ENCODE results near the gene GLYAT.

Gene GLYAT

DNA sequence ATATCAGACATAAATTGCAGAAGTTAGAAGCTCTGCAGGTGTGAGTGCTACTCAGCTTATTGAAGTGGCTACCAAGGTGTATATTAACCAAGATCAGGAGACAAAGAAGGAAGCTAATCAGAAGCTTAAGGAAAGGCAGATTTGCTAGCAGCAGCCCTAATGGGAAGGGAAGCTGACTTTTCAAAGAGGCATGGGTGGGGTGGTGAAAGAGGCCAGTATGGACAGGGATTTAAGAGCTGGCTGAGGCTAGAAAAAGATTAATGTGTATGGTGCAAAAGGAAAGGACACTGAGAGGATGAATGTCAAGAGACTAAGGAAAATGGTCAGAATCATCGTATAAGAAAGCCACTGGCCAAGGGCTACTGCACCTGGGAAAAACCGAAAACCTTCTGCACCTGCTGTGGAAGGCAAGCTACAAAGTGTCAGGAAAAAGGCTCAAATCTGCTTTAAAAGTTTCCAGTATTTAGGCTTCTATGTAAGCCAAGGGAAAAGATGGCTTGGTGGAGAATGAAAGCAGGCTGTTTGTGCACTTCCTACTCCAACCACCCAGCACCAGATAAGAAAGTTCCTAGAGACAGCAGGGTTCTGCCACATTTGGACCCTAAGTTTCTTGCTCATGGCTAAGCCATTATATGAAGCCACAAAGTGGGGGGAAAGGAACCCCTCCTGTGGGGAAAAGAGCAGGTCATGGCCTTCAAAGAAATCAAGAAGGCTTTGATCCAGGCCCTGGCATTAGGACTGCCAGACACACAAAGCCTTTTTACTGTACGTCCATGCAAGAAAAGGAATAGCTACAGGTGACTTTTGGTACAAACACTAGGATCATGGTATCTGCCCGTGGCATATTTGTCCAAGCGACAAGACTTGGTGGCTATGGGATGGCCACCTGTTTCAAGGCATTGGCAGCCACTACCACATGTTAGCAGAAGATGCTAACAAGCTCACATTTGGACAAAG lies 40.9 kb upstream of the GLYAT start:
- no peak overlapping the region for H3K4me3 ChIP-seq (ENCODE audit: low read length)
- TF ChIP-seq, protein P1, sequence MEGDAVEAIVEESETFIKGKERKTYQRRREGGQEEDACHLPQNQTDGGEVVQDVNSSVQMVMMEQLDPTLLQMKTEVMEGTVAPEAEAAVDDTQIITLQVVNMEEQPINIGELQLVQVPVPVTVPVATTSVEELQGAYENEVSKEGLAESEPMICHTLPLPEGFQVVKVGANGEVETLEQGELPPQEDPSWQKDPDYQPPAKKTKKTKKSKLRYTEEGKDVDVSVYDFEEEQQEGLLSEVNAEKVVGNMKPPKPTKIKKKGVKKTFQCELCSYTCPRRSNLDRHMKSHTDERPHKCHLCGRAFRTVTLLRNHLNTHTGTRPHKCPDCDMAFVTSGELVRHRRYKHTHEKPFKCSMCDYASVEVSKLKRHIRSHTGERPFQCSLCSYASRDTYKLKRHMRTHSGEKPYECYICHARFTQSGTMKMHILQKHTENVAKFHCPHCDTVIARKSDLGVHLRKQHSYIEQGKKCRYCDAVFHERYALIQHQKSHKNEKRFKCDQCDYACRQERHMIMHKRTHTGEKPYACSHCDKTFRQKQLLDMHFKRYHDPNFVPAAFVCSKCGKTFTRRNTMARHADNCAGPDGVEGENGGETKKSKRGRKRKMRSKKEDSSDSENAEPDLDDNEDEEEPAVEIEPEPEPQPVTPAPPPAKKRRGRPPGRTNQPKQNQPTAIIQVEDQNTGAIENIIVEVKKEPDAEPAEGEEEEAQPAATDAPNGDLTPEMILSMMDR (conservative IDR thresholded peaks at IDR 0.05; ENCODE audit: low read depth, low read length), result no peak
- DNase-seq (ENCODE audit: low read depth), result no peak

DNA sequence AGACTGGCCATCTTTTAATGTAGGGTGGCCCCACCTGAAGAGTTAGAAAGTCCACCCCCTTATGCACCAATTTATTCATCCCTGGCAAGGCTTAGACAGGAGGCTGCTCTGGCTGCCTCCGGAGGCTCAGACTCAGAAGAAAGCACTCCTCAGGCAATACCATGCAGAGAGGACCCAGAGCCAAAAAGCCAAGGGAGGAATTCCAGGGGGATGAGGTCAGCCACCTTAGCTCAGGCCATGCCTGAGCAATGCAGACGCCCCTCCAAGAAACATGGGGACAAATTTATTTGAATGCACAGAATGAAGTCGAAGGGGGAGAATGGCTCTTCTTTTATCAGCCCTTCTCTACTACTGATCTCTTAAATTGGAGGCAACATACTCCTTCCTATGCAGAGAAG lies 39.7 kb upstream of the GLYAT start:
- no peak overlapping the region for H3K4me3 ChIP-seq (ENCODE audit: low read length)
- no peak for DNase-seq (ENCODE audit: low read depth)
- TF ChIP-seq, protein P1 (conservative IDR thresholded peaks at IDR 0.05; ENCODE audit: low read depth, low read length), result no peak

DNA sequence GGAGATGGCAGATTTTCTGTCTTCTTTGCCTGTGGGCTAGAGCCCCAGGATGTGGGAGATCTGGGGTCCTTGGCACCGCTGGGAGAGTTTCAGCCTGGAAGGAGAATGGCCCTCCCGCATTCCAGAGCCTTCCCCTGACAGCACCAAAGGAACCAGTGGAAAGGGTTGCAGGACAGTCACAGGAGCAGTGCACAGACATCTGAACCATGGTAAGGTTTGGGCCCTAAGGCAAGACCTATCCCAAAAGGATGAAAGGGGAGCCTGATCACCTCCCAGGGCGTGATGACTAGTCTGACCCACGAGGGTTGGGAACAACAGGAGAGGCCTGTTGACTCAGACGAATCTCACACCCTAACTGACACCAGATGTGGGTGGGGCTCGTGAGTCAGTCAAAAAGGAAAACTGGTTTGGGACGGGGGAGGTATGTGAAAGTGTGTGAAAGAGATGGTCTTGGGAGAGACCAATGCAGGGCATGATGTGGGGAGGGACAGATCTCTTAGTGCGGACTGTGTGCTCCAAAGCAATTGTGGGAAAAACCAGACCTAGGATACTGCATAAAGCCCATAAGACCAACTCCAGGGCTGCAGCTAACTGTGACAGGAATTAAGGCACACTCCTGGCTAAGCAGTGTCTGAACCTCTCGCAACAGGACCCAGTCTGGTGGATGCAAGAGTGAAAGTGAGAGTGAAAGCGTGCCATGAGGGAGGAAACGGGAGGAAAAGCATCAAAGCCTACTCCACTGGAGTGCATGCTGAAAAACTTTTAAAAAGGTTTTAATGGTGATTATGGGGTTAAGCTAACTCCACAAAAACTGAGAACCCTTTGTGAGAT lies 39.1 kb upstream of the GLYAT start:
- no peak for DNase-seq (ENCODE audit: low read depth)
- TF ChIP-seq, protein P1 (conservative IDR thresholded peaks at IDR 0.05; ENCODE audit: low read depth, low read length), result no peak
- no peak overlapping the region for H3K4me3 ChIP-seq (ENCODE audit: low read length)

DNA sequence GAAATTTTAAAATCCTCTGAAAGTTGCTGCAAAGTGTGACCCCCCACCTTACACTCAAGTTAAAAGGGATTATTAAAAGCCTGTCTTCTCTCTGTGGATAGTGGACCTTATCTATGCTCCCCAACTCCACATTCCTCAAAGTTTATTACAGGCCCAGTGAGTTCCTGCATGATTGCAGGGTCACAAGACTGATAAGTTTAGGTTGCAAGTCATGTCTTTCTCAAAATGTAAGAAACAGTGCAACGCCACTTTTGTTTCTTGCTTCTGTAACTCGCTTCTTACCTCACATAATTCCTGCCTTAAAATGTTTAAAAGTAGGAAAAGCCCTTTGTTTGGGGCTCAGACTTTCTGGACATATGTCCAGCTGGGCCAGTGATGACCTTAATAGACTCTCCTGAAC lies 38.4 kb upstream of the GLYAT start:
- no peak for DNase-seq (ENCODE audit: low read depth)
- no peak overlapping the region for H3K4me3 ChIP-seq (ENCODE audit: low read length)
- TF ChIP-seq, protein P1 (conservative IDR thresholded peaks at IDR 0.05; ENCODE audit: low read depth, low read length), result no peak

DNA sequence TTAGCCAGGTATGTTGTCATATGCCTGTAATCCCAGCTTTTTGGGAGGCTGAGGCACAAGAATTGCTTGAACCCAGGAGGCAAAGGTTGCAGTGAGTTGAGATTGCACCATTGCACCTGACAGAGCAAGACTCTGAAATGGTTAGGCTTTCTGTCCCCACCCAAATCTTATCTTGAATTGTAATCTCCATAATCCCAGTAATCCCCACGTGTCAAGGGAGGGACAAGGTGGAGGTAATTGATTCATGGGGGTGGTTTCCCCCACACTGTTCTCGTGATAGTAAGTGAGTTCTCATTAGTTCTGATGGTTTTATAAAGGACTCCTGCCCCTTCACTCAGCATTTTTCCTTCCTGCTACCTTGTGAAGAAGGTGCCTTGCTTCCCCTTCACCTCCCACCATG lies 37.6 kb upstream of the GLYAT start:
- H3K4me3 ChIP-seq (ENCODE audit: low read length), result no peak overlapping the region
- TF ChIP-seq, protein P1 (conservative IDR thresholded peaks at IDR 0.05; ENCODE audit: low read depth, low read length), result no peak
- DNase-seq (ENCODE audit: low read depth), result no peak

DNA sequence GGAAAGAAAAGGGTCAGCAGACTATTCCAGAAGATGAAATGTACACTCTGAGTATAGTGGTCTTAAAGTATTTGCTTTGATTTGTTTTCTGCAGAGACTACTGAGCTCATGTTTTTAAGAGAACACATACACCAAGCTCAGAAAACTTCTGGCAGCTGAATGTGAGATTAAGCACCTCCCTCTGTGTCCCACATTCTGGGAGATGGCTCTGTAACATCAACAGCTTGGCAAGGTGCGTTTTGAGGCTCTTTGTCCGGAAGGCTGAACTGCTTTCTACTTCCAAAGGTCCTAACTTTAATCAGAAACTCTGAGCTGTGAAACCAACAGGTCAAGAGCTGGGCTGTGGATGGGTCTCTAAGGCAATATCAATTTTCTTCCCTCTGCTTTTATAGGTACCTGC lies 36.4 kb upstream of the GLYAT start:
- TF ChIP-seq, protein P1 (conservative IDR thresholded peaks at IDR 0.05; ENCODE audit: low read depth, low read length), result no peak
- DNase-seq (ENCODE audit: low read depth), result no peak

More for the DNA sequence above, 36.4 kb upstream of the GLYAT start:
- no peak overlapping the region for H3K4me3 ChIP-seq (ENCODE audit: low read length)
